Mucosa of gallbladder (tissue), 1 donor: ENCODE results near the gene CPVL. TPM values are rescaled to one million over a fixed set of nuclear protein-coding genes. Genes with fewer than 3 reads are reported as not detected.

Source experiments
- DNase-seq: peaks from one replicate; pipeline ENCODE4 v3.0.0-alpha.2; 2020; ENCODE audit warnings: low spot score
- total RNA-seq: library from RNA; stranded (reverse); gene quantifications from one replicate; pipeline ENCODE4 v1.2.1, GENCODE V29; 2021
- donor health status: DM: no; HTN: no; CAD: no.

Gene CPVL
- total RNA-seq, 1 donor from 2014 or later, result 22.6 TPM

- DNase-seq, result no peak
Observed at GRCh38 chr7:29091715-29092114, 54.6 kb downstream of the CPVL start.

- DNase-seq, result no peak
Observed at GRCh38 chr7:29090836-29091601, 55.3 kb downstream of the CPVL start.

- DNase-seq, result no peak
Observed at GRCh38 chr7:29090151-29090805, 56.1 kb downstream of the CPVL start.

GRCh38 chr7:29087840-29088170 lies 58.5 kb downstream of the CPVL start:
- no peak for DNase-seq

- DNase-seq, result no peak
Observed at GRCh38 chr7:29086545-29086944, 59.8 kb downstream of the CPVL start.

- no peak for DNase-seq
Observed at GRCh38 chr7:29084832-29085231, 61.5 kb downstream of the CPVL start.

- DNase-seq, result no peak
Observed at GRCh38 chr7:29080803-29081202, 65.5 kb downstream of the CPVL start.

- DNase-seq, result no peak
Observed at GRCh38 chr7:29078311-29079260, 67.8 kb downstream of the CPVL start.

GRCh38 chr7:29077854-29078253 lies 68.5 kb downstream of the CPVL start:
- DNase-seq, result no peak

- no peak for DNase-seq
Observed at GRCh38 chr7:29077176-29077575, 69.2 kb downstream of the CPVL start.

GRCh38 chr7:29076631-29077030 lies 69.7 kb downstream of the CPVL start:
- DNase-seq, result no peak

GRCh38 chr7:29075606-29076005 lies 70.7 kb downstream of the CPVL start:
- DNase-seq, result no peak

GRCh38 chr7:29071203-29071874 lies 75.0 kb downstream of the CPVL start:
- no peak for DNase-seq

- DNase-seq, result no peak
Observed at GRCh38 chr7:29066641-29067040, 79.7 kb downstream of the CPVL start.

- DNase-seq, result no peak
Observed at GRCh38 chr7:29065181-29065857, 81.0 kb downstream of the CPVL start.

GRCh38 chr7:29063872-29064271 lies 82.5 kb downstream of the CPVL start:
- DNase-seq, result no peak

- no peak for DNase-seq
Observed at GRCh38 chr7:29063236-29063635, 83.1 kb downstream of the CPVL start.

GRCh38 chr7:29053105-29053872 lies 93.0 kb downstream of the CPVL start:
- no peak for DNase-seq

GRCh38 chr7:29046978-29047377 lies 99.4 kb downstream of the CPVL start:
- DNase-seq, result no peak

- no peak for DNase-seq
Observed at GRCh38 chr7:29045258-29046086, 100.9 kb downstream of the CPVL start.
